HG03066 (cell line): ENCODE data around the gene ACVR1B.
"Not testable (repeated sequence)": the region's sequence is repeated elsewhere in the genome, so short reads cannot be mapped to it uniquely, and the experiment has no call there.

ENCODE experiments used
- ATAC-seq: cut with Tn5 transposase; IDR thresholded peaks from one replicate; pipeline ENCODE4 v1.9.1; 2021; ENCODE audit warnings: low read depth; ENCODE audit not compliant: unreplicated experiment

The ACVR1B gene

GRCh38 chr12:51963477-51963876 is 12.0 kb downstream of the ACVR1B start:
- no peak for ATAC-seq

- ATAC-seq, result no peak
These were observed 18.1 kb downstream of the ACVR1B start for GRCh38 chr12:51969643-51970042.

- peak; percentile 93 for ATAC-seq
These were observed 19.6 kb downstream of the ACVR1B start for GRCh38 chr12:51970904-51971646.

GRCh38 chr12:51971679-51972421 is 20.4 kb downstream of the ACVR1B start:
- ATAC-seq, result no peak

- no peak for ATAC-seq
These were observed 20.9 kb downstream of the ACVR1B start for GRCh38 chr12:51972422-51972812.

GRCh38 chr12:51972849-51973273 is 21.4 kb downstream of the ACVR1B start:
- ATAC-seq, result no peak

GRCh38 chr12:51973560-51973959 is 22.1 kb downstream of the ACVR1B start:
- no peak for ATAC-seq

GRCh38 chr12:51974646-51975045 is 23.1 kb downstream of the ACVR1B start:
- ATAC-seq, result no peak

GRCh38 chr12:51975196-51975595 is 23.7 kb downstream of the ACVR1B start:
- ATAC-seq, result no peak

- no peak for ATAC-seq
These were observed 25.1 kb downstream of the ACVR1B start for GRCh38 chr12:51976376-51977160.

- ATAC-seq, result no peak
These were observed 25.8 kb downstream of the ACVR1B start for GRCh38 chr12:51977320-51977753.

GRCh38 chr12:51979306-51979705 is 27.8 kb downstream of the ACVR1B start:
- not testable (repeated sequence) for ATAC-seq

GRCh38 chr12:51980051-51980808 is 28.7 kb downstream of the ACVR1B start:
- ATAC-seq, result peak; percentile 71

GRCh38 chr12:51980809-51981127 is 29.3 kb downstream of the ACVR1B start:
- no peak for ATAC-seq

GRCh38 chr12:51984657-51985056 is 33.2 kb downstream of the ACVR1B start:
- ATAC-seq, result no peak

- no peak for ATAC-seq
These were observed 33.8 kb downstream of the ACVR1B start for GRCh38 chr12:51985154-51985835.

GRCh38 chr12:51986834-51987233 is 35.3 kb downstream of the ACVR1B start:
- no peak for ATAC-seq

GRCh38 chr12:51992246-51992645 is 40.7 kb downstream of the ACVR1B start:
- ATAC-seq, result no peak

GRCh38 chr12:51994539-51994820 is 43.0 kb downstream of the ACVR1B start:
- ATAC-seq, result no peak

GRCh38 chr12:51994959-51995358 is 43.5 kb downstream of the ACVR1B start:
- no peak for ATAC-seq
